Hippocampal formation (tissue), 2 donors: ENCODE data around the gene AHI1.

Experiments used
- DNase-seq, 2 donors: peaks; one replicate each; lab custom pipeline; 2025; lab: John Stamatoyannopoulos, UW

AHI1 gene

DNA sequence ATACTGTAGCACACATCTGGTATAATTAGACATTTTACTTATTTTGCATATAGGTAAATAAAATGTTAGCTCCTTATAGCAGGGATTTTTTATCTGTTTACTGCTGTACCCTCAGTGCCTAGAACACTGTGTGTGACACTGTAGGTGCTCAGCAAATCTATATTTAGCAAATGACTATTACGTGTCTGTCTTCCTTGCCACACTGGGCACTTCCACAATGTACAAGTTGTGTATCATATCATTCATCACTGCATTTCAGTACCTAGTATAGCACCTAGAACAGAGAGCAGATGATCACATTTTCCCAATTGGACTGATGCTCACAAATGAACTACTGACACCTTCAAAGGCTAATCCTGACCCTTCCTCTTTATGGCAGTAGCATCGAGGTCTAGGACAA, 200.8 kb downstream of the AHI1 start:
- no peak for DNase-seq

DNA sequence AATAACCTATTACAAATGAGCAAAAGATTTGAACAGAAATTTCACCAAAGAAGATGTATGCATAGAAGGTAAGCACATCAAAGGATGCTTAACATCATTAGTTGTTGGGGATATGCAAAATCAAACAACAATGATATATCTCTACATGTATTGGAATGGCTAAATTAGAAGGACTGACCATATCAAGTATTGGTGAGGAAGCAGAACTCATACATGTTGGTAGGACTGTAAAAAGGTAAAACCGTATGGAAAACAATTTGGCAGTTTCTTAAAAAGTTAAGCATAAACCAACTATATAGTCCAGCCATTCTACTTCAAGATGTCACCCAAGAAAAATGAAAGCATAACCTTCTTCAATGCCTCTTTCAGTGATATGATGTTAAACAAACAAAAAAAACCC, 202.5 kb downstream of the AHI1 start:
- DNase-seq, result no peak

DNA sequence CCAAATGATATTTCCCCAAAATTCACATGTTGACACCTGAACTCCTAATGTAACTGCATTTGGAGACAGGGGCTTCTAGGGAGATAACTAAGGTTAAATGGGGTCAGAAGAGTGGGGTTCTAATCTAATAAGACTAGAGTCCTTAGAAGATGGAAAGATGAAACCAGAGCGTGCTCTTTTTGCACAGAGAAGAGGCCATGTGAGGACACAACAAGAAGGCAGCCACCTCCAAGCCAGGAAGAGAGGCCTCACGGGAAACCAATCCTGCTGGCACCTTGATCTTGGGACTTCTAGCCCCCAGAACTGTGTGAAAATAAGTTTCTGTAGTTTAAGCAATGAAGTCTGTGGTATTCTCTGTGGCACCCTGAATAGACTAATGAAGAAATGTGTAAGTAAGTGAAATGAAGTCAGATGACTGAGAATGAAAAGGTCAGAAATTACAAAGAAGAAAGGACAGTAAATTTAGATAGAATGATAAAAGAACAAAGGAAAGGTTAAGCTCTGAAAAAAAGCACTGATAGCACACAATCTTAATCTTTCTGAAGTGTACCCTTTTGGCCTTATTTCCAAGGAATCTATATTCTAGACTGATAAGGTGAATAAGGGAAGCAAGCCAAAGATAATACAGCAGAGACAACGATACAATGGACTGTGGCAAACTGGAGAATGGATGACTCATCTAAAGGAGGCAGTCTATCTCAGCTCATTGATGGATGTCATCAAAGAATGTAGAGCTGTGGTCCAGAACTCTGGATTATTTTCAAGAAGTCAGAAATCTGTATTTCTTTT, 206.1 kb downstream of the AHI1 start:
- DNase-seq, result no peak

DNA sequence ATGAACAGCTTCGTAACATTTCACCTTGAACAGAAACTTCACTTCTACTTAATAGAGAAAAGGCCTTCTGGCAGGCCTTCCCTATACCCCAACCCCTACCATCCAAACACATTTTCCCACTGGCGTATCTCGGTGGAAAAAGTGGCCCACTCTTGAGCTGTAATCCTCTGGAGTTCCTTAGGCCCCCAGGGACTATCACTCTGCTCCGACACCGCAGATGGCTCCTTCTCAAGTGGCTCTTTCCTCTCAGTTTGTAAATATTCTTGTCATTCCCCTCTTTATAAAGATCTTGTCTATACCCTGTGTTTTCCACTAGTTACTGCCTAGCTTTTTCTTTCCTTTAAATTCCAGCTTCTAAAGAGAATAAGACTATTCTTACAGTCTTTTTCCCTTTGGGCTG, 207.7 kb downstream of the AHI1 start:
- no peak for DNase-seq

DNA sequence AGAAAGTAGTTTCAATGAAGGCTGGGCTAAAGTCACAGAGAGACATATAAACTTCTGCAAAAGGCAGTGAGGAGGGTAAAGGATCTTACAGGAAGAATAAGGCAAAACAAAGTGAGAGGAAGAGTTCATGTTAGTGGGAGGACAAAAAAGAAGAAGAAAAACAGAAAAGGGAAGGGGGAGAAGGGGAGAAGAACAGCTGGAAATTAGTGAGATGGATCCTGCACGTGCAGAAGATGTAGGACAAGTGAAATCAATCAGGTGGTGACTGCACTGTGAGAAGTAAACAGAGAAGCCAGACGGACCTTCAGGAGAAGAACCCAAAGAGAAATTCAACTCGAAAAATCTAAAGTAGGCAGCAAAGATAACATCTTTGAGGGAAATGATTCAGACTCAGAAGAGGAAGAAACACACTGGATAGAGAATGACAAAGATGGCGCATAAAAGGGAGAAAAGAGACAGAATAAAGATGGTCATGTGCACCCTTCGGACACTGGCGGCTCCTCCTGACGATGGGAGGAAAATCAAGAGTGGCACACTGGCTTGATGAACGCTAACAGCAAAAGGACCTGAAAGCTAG, 210.5 kb downstream of the AHI1 start:
- DNase-seq, result no peak

DNA sequence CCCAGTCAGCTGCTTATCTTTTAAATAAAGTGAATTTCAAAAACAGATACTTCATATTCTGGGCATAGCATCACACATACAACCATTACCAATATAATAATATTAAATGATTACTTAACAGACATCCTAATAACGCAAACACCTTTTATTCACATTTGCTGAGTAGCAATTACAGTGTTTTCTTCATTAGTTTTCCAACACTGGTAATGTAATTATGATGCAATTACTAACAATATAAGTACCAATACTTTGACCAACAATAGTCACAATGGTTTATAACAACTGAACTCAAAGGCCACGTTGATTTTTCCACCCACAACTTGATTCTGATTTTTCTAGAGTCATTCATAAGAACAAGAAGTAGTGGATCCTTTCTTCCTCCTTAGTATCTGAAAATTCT, 212.4 kb downstream of the AHI1 start:
- DNase-seq, result no peak

DNA sequence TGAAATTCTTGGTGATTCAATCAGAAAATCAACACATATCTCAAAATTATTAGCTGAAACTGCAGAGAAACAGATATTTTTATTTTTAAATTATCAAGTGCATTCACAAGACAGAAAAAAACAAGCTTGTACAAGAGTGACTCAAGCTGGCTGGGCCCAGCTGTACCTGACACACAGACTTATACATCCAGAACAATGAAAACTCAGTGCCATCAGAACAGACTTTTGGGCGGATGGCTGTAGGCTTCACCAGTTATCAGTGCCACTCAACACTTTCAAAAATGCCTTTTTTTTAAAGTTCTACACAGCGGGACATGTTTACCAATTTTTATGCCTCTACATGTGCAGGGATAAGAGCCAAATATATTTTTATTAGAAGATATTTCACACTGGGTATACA, 213.6 kb downstream of the AHI1 start:
- DNase-seq, result no peak

DNA sequence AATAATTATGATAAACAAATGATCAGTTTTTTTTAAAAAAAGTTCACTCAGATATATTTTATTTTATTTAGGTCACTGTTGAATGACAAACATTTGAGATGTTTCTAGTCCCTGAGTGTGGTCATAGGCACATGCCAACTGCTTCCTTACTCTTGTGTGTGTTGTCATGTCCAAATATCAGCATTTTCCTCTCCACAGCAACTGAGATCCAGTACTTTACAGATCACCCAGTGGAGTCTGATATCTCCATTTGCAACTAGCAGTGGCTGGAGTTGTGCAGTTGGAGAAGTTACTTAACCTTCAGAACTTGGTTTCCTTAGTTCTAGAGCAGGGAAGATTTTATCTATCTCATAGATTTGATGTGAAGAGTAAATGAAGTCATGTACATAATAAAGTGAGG, 215.1 kb downstream of the AHI1 start:
- no peak for DNase-seq

DNA sequence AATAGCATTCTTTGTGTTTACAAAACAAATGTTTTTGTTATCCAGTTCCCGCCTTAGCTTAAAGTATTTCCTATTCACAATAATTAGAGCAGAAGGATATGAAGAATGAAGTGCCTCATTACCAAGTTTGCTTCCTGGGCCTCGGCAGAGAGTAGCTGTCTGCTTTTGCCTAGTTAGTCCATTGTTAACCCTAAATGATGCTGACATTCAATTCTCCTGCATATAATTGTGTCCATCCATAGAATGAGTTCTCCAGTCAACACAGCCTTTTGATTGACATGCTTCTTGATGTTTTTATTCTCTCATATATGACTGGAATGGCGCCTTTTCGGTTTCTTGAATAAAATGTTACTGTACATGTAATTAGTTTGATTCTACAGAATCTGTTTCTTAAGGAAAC, 215.6 kb downstream of the AHI1 start:
- no peak for DNase-seq

DNA sequence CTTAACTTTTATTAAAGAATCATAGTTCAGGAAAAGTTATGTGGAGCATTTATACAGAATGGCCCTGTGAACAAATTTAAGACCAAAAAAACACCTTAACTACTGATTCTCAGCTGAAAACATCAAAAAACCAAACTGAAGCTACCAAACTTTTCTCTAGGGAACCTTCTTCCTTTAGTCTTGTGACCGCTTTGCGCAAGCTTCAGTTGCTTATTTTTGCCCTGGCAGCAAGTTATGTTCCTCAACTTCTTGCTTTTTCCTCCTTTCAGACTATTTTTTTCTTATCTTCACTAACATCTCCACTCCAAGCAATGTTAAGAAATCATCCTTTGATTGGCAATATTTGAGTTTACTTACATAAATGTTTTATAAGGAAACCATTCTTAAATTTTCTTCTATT, 216.3 kb downstream of the AHI1 start:
- no peak for DNase-seq

DNA sequence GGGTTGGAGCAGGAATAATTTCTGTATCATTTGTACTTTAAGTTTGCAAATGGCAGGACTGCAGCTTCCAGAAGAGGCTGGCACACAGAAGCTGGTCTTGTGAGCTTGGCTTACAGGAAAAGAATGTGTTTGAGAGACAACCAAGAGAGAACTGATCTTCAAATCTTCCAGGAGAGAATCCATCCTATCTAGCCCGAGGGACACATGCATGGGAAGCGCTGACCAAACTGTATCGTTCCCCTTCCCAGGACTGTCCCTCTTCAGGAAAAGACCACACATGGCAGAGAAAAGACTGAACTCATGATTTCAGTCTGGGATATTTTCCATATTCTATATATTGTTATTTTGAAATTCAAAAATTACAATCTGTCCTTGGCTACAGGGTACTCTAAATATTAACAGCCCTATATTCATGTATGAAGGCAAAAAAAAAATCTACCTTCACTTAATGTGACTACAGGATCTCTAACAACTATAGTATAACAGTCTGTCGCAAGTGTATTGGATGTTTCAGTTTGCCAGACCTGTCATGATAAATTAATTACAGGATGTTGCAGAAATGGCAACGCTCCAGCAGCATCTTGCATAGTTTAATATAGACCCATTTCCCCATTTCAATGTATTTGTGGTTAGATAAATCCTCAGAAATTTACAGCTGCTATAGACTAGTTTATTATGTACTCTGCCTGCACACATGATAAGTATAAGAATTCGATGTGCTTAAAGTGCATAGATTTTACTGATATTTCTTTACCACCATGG, 217.0 kb downstream of the AHI1 start:
- no peak for DNase-seq

DNA sequence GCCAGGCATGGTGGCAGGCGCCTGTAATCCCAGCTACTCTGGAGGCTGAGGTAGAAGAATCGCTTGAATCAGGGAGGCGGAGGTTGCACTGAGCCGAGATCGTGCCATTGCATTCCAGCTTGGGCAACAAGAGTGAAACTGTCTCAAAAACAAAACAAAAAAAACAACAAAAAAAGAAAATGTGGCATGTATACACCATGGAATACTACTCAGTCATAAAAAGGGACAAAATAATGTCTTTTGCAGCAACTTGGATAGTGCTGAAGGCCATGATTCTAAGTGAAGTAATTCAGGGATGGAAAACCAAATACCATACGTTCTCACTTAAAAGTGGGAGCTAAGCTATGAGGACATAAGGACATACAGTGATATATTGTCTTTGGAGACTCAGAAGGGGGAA, 220.1 kb downstream of the AHI1 start:
- DNase-seq, result no peak

DNA sequence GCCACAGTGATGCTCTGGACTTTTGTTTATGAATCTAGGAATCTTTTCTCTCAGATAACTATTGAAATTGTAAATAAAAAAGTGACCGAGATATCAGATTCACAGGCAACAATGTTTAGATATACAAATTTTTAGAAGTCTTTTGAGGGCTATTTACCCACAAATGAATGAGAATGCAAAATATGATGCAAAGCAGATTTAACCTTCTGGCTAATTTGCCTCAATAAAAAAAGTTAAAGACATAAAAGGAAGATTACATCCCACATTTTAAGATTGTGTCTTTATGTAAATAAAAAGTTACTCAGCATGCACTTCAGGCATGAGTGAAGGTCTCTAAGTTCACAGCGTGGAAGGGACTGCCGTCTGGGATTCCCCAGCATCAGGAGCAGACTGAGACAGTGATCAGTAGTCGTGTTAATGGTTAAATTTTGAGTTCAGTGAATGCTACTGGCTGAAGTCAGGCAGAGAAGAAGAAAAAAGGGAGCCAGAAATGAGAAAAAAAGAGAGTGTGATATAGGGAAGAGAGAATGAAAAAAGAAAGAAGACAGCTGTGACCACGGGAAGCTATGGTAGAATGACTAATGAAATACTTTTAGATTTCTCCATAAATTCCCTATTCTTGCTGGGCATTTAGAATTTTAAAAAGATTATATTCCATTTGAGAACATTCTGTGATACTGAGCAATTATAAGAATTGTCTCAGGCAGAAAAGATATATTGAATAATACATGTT, 222.8 kb downstream of the AHI1 start:
- no peak for DNase-seq

DNA sequence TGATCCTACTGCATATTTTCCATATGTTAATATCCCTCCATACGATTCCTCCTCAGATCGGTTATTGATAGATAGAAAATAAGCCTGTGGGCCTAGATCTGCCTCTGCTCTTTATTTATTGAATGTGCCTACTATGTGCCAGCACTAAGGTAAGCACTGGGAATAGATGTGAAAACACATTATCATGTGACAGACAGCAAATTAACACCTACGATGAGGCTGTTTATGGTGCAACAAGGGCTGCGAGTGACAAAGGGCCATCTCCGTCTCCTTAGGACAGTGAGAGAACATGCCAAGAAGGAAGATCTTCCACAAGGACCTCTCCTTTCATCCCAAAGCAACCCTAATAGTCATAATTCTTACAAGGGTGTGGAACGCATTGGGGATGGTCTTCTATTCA, 225.9 kb downstream of the AHI1 start:
- no peak for DNase-seq

DNA sequence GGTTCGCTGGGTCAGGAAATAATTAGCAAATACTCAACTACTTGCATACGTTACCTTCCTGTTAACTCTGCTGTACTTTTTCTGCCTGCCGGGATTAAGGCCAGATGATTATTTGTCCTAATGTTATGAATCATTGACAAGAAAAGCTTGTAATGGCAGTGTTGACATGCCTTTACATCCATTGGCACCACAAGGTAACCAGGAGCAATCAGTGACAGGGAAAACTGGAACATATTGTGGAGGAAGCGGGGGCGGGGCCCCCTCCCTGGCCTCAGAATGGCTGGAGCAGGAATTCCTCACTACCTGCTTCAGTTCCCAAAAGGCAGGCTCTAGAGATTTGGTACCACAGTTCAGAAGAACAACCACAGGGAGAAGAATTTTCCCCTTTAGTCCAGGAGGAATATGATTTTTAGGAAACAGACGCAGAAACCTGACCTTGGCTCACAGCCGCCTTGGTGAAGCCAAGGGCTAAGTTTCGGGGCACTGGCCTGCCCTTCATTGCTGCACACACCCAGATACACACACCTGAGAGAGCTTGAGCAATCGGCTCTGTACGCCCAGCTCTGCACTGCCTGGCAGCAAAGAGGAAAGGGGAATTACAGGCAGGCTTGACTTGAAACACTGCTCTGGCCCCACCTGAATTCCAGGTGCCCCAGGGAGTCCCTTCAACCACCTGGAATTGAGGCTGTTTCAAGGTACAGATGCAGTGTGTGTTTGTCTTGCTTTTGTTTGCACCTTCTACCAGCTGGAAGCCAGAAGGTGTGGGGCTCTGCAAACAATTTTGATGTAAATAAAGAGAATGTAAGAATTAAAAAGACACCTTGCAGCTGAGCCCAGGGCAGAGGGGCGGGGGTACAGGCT, 226.6 kb downstream of the AHI1 start:
- DNase-seq, result no peak

DNA sequence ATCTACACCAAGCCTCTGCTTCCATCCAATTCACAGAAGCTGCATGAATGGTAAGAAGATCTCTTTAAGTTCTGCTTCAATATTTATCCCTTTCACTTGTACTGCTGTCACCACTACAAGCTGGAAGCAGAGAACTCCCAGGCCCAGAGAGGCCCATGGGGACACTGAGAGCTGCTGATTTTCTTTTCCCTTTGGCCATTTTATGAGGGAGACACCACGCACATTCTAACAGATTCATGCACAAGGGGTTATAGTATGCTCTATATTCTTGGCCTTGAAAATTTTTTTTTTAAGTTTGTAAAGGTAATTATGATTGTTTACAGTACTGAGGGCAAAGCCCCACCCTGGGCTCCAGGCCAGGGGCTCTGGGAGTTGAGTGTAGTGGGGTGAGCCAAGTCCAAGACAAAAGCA, 228.1 kb downstream of the AHI1 start:
- DNase-seq, result no peak

DNA sequence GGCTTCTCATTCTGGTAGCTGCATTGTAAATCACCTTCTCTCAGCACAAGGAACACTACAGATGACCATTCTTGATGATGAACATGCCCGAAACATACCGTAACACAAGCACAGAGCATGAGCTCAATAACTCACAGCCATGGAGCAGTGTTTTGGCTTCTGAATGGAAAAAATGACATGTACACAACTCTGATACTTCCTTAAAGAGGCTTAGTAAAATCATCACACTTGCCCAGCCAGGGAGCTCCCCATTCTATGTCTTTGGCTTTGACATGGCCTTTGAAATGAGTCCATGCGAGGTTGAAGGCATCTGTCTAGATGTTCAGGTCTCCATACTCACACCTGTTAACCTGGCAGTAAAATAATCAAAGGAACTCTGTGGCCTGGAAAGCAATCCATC, 228.8 kb downstream of the AHI1 start:
- DNase-seq, result no peak

DNA sequence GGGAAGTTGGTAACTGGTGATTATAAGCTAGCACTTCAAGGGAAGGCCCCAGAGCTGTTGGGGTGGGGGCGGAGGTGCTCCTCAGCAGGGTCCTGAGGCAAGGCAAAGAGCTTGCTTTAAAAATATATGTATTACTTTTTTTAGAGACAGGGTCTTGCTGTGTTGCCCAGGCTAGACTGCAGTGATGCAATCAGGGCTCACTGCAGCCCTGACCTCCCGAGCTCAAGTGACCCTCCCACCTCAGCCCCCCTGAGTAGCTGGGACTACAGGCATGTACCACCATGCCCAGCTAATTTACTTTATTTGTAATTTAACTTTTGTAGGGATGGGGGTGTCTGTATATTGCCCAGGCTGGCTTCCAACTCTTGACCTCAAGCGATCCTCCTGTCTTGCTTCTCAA, 229.3 kb downstream of the AHI1 start:
- DNase-seq, result no peak

DNA sequence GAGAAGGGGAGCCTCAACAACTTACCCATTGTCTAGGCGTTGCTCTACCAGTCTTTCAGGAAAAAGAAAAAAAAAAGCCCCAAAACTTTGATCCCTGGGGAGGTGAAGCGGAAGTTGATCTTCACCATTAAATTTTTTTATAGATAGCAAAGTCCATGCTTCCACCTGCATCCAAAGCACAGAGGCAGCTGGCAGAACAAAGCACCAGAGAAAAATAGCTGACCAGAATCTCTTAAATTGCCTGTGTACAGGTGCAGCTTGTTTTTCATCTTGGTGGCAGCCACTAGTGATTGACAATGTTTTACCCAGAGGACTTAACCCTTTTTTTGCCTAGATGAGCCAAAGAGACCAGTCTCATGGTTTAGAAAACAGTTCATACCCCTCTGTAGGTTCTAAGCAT, 230.5 kb downstream of the AHI1 start:
- DNase-seq, result no peak

DNA sequence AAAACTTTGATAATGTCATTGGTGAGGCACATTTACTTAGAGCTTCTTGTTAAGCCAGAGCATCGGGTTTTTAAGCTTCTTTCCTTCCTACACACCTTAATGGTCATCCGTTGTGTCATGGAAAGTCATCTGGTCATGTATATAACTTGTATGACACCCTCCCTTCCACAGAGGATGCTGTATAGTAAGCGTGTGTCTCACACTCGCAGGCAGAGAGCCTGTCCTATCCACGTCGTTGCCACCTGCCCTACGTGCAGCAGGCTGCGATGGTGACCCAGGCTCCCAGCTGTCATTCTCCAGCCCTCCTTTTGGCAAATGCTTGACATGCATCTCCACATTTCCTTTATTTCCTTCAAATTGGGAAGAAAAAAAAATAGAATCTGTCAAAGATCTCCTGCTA, 230.9 kb downstream of the AHI1 start:
- no peak for DNase-seq

DNA sequence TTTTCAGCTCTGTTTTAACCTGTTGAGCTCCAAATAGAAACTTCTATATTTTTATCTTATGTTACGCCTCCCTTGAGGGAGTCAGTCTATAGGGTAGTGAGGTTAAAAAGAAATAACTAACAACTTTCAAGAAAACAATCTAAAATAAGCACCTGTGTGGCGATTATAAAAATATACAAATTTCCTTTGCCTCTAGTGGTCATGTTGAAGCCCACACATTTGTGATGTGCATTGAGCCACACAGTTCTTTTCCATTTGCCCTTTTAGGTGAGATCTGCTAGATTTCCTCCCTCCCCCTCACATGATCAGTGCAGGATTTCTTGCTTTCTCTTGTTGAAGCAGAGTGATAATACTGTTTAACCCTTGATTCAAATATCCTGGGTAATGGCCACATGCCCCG, 232.3 kb downstream of the AHI1 start:
- no peak for DNase-seq
